ENCODE results near the gene EDARADD. TPM values are rescaled to one million over a fixed set of nuclear protein-coding genes. Genes with fewer than 3 reads are reported as not detected.
"Not testable (repeated sequence)": the region's sequence is repeated elsewhere in the genome, so short reads cannot be mapped to it uniquely, and the experiment has no call there.

The EDARADD gene
- total RNA-seq, 1 donor from 2014 or later = not detected

GRCh38 chr1:236484310-236484971 lies 90.4 kb downstream of the EDARADD start:
- DNase-seq (ENCODE audit: low read depth) = no peak

GRCh38 chr1:236486356-236487002 lies 92.4 kb downstream of the EDARADD start:
- no peak for DNase-seq (ENCODE audit: low read depth)

GRCh38 chr1:236489161-236489560 lies 95.1 kb downstream of the EDARADD start:
- not testable (repeated sequence) for DNase-seq (ENCODE audit: low read depth)

- DNase-seq (ENCODE audit: low read depth) = peak; percentile 53
These were observed 95.8 kb downstream of the EDARADD start for GRCh38 chr1:236489710-236490377.

GRCh38 chr1:236491469-236492136 lies 97.5 kb downstream of the EDARADD start:
- DNase-seq (ENCODE audit: low read depth) = no peak

- no peak for DNase-seq (ENCODE audit: low read depth)
These were observed 98.3 kb downstream of the EDARADD start for GRCh38 chr1:236492378-236492777.

- DNase-seq (ENCODE audit: low read depth) = no peak
These were observed 100.0 kb downstream of the EDARADD start for GRCh38 chr1:236494082-236494481.

GRCh38 chr1:236494586-236495466 lies 100.7 kb downstream of the EDARADD start:
- peak; percentile 28 for DNase-seq (ENCODE audit: low read depth)

- DNase-seq (ENCODE audit: low read depth) = no peak
These were observed 101.5 kb downstream of the EDARADD start for GRCh38 chr1:236495467-236496112.

- no peak for DNase-seq (ENCODE audit: low read depth)
These were observed 103.8 kb downstream of the EDARADD start for GRCh38 chr1:236497908-236498307.

GRCh38 chr1:236501093-236501492 lies 107.0 kb downstream of the EDARADD start:
- no peak for DNase-seq (ENCODE audit: low read depth)

GRCh38 chr1:236502579-236502971 lies 108.5 kb downstream of the EDARADD start:
- no peak for DNase-seq (ENCODE audit: low read depth)

GRCh38 chr1:236502972-236503639 lies 109.0 kb downstream of the EDARADD start:
- peak; percentile 26 for DNase-seq (ENCODE audit: low read depth)

GRCh38 chr1:236504338-236504737 lies 110.3 kb downstream of the EDARADD start:
- DNase-seq (ENCODE audit: low read depth) = not testable (repeated sequence)

- no peak for DNase-seq (ENCODE audit: low read depth)
These were observed 113.1 kb downstream of the EDARADD start for GRCh38 chr1:236507022-236507700.

GRCh38 chr1:236508593-236509027 lies 114.5 kb downstream of the EDARADD start:
- DNase-seq (ENCODE audit: low read depth) = no peak

- DNase-seq (ENCODE audit: low read depth) = no peak
These were observed 115.1 kb downstream of the EDARADD start for GRCh38 chr1:236509203-236509602.

GRCh38 chr1:236509647-236510401 lies 115.7 kb downstream of the EDARADD start:
- DNase-seq (ENCODE audit: low read depth) = no peak
